Left ventricle myocardium inferior (tissue), 1 donor: ENCODE results near the gene PTP4A1. TPM values are rescaled to one million over a fixed set of nuclear protein-coding genes. Genes with fewer than 3 reads are reported as not detected.

ENCODE experiments used
- DNase-seq: peaks from one replicate; pipeline ENCODE4 v3.0.0-alpha.2; 2020
- H3K27ac ChIP-seq: fragments of 200-600 bp; replicated peaks from 2 replicates; pipeline ENCODE4 v1.8.0; 2021
- H3K27me3 ChIP-seq: fragments of 200-600 bp; 2 replicates; pipeline ENCODE4 v1.8.0; 2021; ENCODE audit warnings: low read depth
- H3K36me3 ChIP-seq: fragments of 200-600 bp; 2 replicates; pipeline ENCODE4 v1.8.0; 2021
- H3K4me1 ChIP-seq: fragments of 200-600 bp; 2 replicates; pipeline ENCODE4 v1.8.0; 2021
- H3K4me3 ChIP-seq: fragments of 200-600 bp; 2 replicates; pipeline ENCODE4 v1.8.0; 2021; ENCODE audit warnings: mild to moderate bottlenecking, moderate library complexity
- H3K9me3 ChIP-seq: fragments of 200-600 bp; replicated peaks from 2 replicates; pipeline ENCODE4 v1.8.0; 2021
- intact Hi-C: fragments of 100-400 bp; cut with micrococcal nuclease; formaldehyde crosslinking; loops from one replicate; pipeline ENCODE4 v1.11.0; 2022
- total RNA-seq: library from RNA; stranded (reverse); fragmentation: NEBNext Ultra II Directional; extraction: Animal tissue kit (Norgen Biotek cat#: 25700); gene quantifications from one replicate; pipeline ENCODE4 v1.2.1, GENCODE V29; 2021
- TF ChIP-seq, protein P1 (sequence below): fragments of 200-600 bp; IDR thresholded peaks from 2 replicates; pipeline ENCODE4 v1.8.0; 2021; ENCODE audit warnings: antibody characterized with exemption, mild to moderate bottlenecking, borderline replicate concordance
- donor health status: DM: no; HTN: yes; CAD: no; lungs with severe emphysema.

The PTP4A1 gene
- total RNA-seq, 1 donor from 2014 or later, result 22.3 TPM

DNA sequence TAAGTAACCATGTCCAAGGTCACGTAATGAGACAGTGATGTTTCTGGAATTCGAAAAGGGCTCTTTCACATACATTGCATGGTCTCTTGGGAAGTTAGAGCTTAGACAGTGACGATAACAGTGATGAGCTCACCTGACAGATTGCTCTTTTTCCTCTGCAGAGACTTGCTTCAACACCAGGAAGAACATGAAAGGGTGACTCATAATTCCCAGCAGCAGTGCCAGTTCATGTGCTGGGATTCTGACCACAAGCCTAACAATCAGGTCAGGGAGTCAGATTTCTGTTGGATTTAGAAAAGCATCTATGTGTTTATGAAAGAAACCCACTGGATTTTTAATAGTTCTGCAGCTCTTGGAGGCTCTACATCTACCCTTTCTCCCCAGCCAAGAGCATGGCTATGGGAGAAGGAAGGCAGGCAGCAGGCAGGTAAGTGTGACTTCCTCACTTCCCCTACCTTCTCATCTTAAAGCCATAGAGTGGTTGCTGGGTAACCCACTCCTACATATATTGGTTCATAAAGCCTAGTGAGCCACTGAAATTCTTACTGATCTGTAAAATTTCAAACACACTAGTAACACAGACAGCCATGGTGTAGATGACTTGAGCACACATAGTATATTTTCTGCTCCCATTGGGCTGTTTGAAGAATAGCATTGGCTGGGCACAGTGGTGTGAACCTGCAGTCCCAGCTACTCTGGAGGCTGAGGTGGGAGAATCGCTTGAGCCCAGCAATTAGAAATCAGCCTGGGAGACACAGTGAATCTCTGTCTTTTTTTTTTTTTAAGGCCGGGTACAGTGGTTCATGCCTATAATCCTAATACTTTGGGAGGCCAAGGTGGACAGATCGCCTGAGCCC lies 44.4 kb upstream of the PTP4A1 start:
- Histone ChIP-seq H3K27me3 (no peaks in the 10 kb centered on the region), H3K36me3 (no peaks in the 10 kb centered on the region), H3K9me3 (no peaks in the 10 kb centered on the region), H3K4me3 (no peak overlapping the region), H3K4me1 (no peaks in the 10 kb centered on the region), H3K27ac (no peak overlapping the region)
- TF ChIP-seq, protein P1, sequence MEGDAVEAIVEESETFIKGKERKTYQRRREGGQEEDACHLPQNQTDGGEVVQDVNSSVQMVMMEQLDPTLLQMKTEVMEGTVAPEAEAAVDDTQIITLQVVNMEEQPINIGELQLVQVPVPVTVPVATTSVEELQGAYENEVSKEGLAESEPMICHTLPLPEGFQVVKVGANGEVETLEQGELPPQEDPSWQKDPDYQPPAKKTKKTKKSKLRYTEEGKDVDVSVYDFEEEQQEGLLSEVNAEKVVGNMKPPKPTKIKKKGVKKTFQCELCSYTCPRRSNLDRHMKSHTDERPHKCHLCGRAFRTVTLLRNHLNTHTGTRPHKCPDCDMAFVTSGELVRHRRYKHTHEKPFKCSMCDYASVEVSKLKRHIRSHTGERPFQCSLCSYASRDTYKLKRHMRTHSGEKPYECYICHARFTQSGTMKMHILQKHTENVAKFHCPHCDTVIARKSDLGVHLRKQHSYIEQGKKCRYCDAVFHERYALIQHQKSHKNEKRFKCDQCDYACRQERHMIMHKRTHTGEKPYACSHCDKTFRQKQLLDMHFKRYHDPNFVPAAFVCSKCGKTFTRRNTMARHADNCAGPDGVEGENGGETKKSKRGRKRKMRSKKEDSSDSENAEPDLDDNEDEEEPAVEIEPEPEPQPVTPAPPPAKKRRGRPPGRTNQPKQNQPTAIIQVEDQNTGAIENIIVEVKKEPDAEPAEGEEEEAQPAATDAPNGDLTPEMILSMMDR, result no peak
- DNase-seq, result no peak
- intact Hi-C loops, result no loop called here

DNA sequence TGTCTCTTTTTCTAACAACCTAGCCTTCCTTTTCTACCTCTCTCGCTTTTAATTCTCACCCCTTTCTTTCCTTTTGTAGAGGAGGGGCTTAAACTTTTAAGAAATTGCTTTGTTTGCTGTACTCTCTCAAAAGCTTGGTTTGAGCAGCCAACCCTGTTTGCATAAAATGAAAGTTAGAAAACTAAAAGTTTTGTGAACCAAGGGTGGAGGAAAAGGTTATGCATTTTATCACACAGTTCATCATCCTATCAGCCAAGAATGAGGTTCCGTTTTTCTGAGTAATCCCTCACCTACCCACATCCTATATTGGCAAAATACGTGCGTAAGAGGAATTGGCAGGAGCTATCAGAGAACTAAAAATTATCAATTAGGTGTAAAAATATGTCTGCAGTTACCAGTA lies 42.8 kb upstream of the PTP4A1 start:
- no peaks in the 10 kb centered on the region for H3K9me3 ChIP-seq
- H3K4me1 ChIP-seq, result no peaks in the 10 kb centered on the region
- intact Hi-C loops, result no loop called here
- no peaks in the 10 kb centered on the region for H3K27me3 ChIP-seq
- no peak for DNase-seq
- no peak overlapping the region for H3K4me3 ChIP-seq
- no peaks in the 10 kb centered on the region for H3K36me3 ChIP-seq
- no peak overlapping the region for H3K27ac ChIP-seq
- TF ChIP-seq, protein P1, result no peak

DNA sequence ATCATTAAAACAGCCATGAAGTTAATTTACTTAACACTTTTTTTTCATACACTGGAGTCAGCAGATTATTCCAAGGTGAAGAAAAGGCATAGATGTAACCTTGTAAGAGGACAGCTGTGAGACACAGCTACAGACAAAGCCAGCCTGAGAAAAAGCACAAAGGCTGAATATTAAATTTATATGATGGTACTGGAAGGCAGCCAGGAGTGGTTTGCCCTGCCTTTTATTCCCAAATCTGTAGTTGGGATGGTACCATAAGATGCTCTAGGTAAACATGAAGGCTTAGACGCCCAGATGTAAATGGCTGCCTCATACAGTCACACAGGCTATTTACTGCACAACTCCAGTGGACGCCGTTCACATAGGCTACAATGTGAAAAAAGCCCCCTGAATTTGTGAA lies 42.1 kb upstream of the PTP4A1 start:
- TF ChIP-seq, protein P1, result no peak
- no peaks in the 10 kb centered on the region for H3K27me3 ChIP-seq
- no peaks in the 10 kb centered on the region for H3K36me3 ChIP-seq
- no peak for DNase-seq
- H3K27ac ChIP-seq, result no peak overlapping the region
- H3K4me3 ChIP-seq, result no peak overlapping the region
- intact Hi-C loops, result no loop called here
- H3K4me1 ChIP-seq, result no peaks in the 10 kb centered on the region
- no peaks in the 10 kb centered on the region for H3K9me3 ChIP-seq

DNA sequence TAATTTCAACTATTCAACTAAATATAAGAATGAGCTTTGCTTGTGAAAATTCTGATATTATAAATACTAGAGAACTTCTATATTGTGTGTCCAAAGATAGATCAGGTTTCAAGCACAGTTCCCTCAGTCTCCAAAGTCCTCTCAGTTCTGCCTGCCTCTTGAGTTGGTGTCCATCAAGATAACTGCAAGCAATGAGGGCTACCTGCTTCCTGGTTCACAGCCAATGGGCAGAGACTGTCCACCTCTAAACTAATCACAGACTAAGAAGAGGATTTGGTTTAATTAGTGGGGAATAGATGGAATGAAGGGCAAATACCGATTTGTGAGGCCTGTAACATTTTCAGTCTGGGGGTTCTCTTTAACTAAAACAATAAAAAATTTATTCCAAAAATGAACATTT lies 41.3 kb upstream of the PTP4A1 start:
- intact Hi-C loops, result no loop called here
- no peak for DNase-seq
- H3K9me3 ChIP-seq, result no peaks in the 10 kb centered on the region
- H3K36me3 ChIP-seq, result no peaks in the 10 kb centered on the region
- TF ChIP-seq, protein P1, result no peak
- no peaks in the 10 kb centered on the region for H3K27me3 ChIP-seq
- no peak overlapping the region for H3K4me3 ChIP-seq
- H3K4me1 ChIP-seq, result no peaks in the 10 kb centered on the region
- no peak overlapping the region for H3K27ac ChIP-seq

DNA sequence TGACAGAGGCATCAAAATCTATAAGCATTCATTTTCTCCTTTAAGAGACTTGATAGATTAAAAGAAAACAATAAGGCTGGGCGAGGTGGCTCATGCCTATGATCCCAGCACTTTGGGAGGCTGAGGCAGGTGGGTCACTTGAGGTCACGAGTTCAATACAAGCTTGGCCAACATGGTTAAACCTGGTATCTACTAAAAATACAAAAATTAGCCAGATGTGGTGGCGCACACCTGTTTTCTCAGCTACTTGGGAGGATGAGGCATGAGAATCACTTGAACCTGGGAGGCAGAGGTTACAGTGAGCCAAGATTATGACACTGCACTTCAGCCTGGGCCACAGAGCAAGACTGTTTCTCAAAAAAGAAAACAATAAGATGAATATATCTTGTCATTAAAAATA lies 39.3 kb upstream of the PTP4A1 start:
- no peak overlapping the region for H3K4me3 ChIP-seq
- intact Hi-C loops, result no loop called here
- no peak overlapping the region for H3K27ac ChIP-seq
- H3K27me3 ChIP-seq, result no peaks in the 10 kb centered on the region
- TF ChIP-seq, protein P1, result no peak
- H3K9me3 ChIP-seq, result no peaks in the 10 kb centered on the region
- no peaks in the 10 kb centered on the region for H3K36me3 ChIP-seq
- no peaks in the 10 kb centered on the region for H3K4me1 ChIP-seq
- DNase-seq, result no peak
